Body of pancreas (tissue), 4 donors: ENCODE data around the gene IPO4. TPM values are rescaled to one million over a fixed set of nuclear protein-coding genes. Genes with fewer than 3 reads are reported as not detected.
A peak's percentile ranks its signal among the peaks of the same experiment; 100 is the strongest.

Source experiments
- ATAC-seq: fragments of 150-250 bp; one replicate; pipeline ENCODE4 v1.9.1; 2016
- DNase-seq, 4 donors: peaks; one replicate each; pipeline ENCODE4 v3.0.0-alpha.2; 2019
- H3K27ac ChIP-seq, 4 donors: fragments of 200-600 bp; sonication (generic); 1 replicate in 3 of 4; 2 replicates in 1 of 4; pipeline versions ENCODE4 v1.5.1 to v1.6.1; 2016 to 2019; ENCODE audit warnings: mild to moderate bottlenecking in 1 of 4, mixed read lengths in 1 of 4, moderate library complexity in 1 of 4
- H3K27me3 ChIP-seq, 2 donors: fragments of 200-600 bp; sonication (generic); one replicate each; pipeline ENCODE4 v1.6.0; 2016; ENCODE audit warnings: mild to moderate bottlenecking in 1 of 2
- H3K36me3 ChIP-seq, 2 donors: fragments of 200-600 bp; sonication (generic); replicated peaks in 1 of 2; 2 replicates each; pipeline ENCODE4 v1.5.1; 2016; ENCODE audit warnings: low read depth in 2 of 2; ENCODE audit not compliant: insufficient read depth in 1 of 2
- H3K4me1 ChIP-seq: fragments of 200-600 bp; sonication (generic); one replicate; pipeline ENCODE4 v1.6.0; 2016
- H3K4me3 ChIP-seq, 2 donors: fragments of 200-600 bp; sonication (generic); 1 replicate in 1 of 2; 2 replicates in 1 of 2; pipeline ENCODE4 v1.5.1; 2016 to 2019
- H3K9me3 ChIP-seq, 3 donors: fragments of 200-600 bp; sonication (generic); 1 replicate in 2 of 3; 2 replicates in 1 of 3; pipeline ENCODE4 v1.5.1; 2016
- POLR2A ChIP-seq, 3 donors: fragments of 450-650 bp; IDR thresholded peaks; one replicate each; pipeline ENCODE4 v1.6.1; 2016; ENCODE audit warnings: antibody characterized with exemption in 3 of 3, mild to moderate bottlenecking in 2 of 3
- WGBS, 2 donors: methylation state at CpG; one replicate each; pipeline ENCODE4 v1.1.5; 2017; 5-methylcytosine and 5-hydroxymethylcytosine counted together
- intact Hi-C: fragments of 100-400 bp; cut with DNase I; formaldehyde crosslinking; loops from one replicate; pipeline ENCODE4 v1.15.1; 2023
- total RNA-seq, 2 donors: library from RNA; depleted of rRNA; stranded (reverse); fragments of >200 nt; gene quantifications; one replicate each; pipeline ENCODE4 v1.1.0, GENCODE V29; 2016
- TF ChIP-seq, protein P1 (sequence below), 7 experiments: fragments of 450-650 bp in 4 of 7; fragments of 200-600 bp in 3 of 7; sonication (generic) in 3 of 7; IDR thresholded peaks; one replicate each; pipeline ENCODE4 v1.5.1; 2016 to 2019; ENCODE audit warnings: antibody characterized with exemption in 7 of 7

The IPO4 gene
- total RNA-seq, 2 donors from 2014 or later = 30.4 to 73.5 TPM

DNA sequence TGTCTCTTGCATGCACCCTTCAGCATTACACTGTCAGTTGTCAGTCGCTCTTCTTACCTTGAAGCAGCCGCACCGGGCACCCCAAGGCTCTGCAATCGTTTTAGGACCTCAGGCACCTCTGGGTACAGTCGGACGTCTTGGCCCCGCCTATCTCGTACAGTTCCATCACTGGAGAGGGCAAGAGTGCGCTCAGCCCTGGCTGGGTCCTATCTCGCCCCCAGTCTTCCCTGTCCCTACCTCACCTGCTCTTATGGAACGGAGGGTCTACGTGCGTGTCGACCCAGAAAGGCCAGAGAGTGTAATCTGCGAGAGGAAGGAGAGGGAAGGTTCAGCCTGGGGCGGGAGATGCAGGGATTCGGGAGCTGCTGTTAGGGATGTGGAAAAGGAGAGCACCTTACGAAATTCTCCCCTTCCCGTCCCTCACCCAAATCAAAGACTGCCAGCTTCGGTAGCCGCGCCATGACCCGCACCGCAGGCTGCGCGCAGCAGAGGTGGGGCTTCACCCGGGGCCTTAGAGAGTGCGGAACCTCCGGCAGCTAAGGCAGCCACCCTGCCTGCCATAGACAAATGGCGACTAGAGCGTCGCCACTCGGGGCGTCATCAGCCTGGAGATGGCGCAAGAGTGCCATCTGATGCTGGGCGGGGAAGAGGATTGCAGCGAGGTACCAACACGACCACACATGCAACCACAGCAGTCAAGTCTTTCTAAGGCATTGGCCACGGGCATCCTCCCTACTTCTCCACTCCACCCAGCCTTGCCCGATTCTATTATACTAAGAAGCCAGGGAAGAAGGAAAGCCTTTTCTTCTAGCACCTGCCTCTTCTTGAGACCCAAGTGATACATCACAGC lies 27.1 kb upstream of the IPO4 start, which contains the start of gene MDP1:
MDP1 (minus strand) TSS at position 572 of the 850 bp plus-strand sequence; CDS start at position 461, 111 bp downstream.
- peak within 1 kb of the TSS; percentile 59 to 93 (median 86) for H3K27ac ChIP-seq
- no peaks in the 10 kb centered on the region for H3K9me3 ChIP-seq
- DNase-seq (peak; percentile 85 to 89 (median 86)), ATAC-seq (peak; percentile 83)
- intact Hi-C loops = no loop called here
- 0 to 1% methylated on average over 11 to 40 of the region's 40 CpGs for WGBS, 2 donors
- TF ChIP-seq, protein P1, sequence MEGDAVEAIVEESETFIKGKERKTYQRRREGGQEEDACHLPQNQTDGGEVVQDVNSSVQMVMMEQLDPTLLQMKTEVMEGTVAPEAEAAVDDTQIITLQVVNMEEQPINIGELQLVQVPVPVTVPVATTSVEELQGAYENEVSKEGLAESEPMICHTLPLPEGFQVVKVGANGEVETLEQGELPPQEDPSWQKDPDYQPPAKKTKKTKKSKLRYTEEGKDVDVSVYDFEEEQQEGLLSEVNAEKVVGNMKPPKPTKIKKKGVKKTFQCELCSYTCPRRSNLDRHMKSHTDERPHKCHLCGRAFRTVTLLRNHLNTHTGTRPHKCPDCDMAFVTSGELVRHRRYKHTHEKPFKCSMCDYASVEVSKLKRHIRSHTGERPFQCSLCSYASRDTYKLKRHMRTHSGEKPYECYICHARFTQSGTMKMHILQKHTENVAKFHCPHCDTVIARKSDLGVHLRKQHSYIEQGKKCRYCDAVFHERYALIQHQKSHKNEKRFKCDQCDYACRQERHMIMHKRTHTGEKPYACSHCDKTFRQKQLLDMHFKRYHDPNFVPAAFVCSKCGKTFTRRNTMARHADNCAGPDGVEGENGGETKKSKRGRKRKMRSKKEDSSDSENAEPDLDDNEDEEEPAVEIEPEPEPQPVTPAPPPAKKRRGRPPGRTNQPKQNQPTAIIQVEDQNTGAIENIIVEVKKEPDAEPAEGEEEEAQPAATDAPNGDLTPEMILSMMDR (IDR thresholded peaks at IDR 0.05) = peak in 6 of 7 experiments; percentile 33 to 66 (median 54)
- peak; percentile 74 to 93 (median 92) for TF ChIP-seq POLR2A (IDR thresholded peaks at IDR 0.05)
- H3K36me3 ChIP-seq = peaks cover 0 to 4% of the 10 kb centered on the region in 2 donors
- H3K4me3 ChIP-seq = peak within 1 kb of the TSS; percentile 53 to 54
- H3K4me1 ChIP-seq = peaks cover 30% of the 10 kb centered on the region
- H3K27me3 ChIP-seq = no peaks in the 10 kb centered on the region

DNA sequence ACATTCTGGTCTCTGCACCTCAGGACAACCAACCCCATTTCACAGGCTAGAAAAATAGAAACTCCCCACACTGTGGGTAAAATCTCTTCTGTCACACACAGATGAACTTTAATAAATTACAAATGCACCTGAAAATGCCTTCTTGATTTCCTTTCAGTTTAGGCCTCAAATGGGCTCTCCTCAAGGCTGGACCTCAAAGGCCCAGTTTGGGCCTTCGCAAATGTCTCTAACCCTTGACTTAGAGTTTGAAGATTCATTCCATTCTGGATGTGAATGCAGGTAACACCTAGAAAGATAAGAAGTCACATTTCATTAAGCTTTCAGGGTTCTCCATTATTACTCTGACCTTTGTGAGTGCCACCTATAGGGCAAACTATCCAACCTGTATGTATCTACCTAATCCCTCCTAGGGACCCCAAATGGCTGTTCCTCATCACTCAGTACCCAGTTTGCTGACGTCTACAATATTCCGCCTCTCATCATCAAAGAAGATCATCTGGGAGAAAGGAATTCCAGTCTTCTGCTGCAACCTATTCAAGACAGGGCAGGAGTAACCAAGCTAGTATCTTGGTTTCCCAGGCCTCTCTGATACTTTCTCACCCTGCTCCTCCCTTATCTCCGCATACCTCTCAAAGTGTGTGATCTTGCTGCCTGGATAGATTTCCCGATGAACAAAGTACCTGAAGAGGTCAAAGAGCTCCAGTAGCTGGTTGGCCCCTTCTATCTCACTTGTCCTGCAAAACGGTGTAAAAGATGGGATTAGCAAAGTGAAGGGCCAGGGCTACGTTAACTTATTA lies 25.4 kb upstream of the IPO4 start:
- Histone ChIP-seq H3K27me3 (no peaks in the 10 kb centered on the region), H3K36me3 (peaks cover 0 to 14% of the 10 kb centered on the region in 2 donors), H3K9me3 (no peaks in the 10 kb centered on the region), H3K27ac (peak overlapping the region; percentile 86 to 97 (median 94)), H3K4me1 (peaks cover 30% of the 10 kb centered on the region), H3K4me3 (no peak overlapping the region)
- TF ChIP-seq POLR2A (IDR thresholded peaks at IDR 0.05) = no peak
- TF ChIP-seq, protein P1 (IDR thresholded peaks at IDR 0.05) = no peak
- intact Hi-C loops = no loop called here
- no peak for DNase-seq
- no peak for ATAC-seq
- WGBS, 2 donors = 87 to 90% methylated on average over 7 of the region's 7 CpGs

DNA sequence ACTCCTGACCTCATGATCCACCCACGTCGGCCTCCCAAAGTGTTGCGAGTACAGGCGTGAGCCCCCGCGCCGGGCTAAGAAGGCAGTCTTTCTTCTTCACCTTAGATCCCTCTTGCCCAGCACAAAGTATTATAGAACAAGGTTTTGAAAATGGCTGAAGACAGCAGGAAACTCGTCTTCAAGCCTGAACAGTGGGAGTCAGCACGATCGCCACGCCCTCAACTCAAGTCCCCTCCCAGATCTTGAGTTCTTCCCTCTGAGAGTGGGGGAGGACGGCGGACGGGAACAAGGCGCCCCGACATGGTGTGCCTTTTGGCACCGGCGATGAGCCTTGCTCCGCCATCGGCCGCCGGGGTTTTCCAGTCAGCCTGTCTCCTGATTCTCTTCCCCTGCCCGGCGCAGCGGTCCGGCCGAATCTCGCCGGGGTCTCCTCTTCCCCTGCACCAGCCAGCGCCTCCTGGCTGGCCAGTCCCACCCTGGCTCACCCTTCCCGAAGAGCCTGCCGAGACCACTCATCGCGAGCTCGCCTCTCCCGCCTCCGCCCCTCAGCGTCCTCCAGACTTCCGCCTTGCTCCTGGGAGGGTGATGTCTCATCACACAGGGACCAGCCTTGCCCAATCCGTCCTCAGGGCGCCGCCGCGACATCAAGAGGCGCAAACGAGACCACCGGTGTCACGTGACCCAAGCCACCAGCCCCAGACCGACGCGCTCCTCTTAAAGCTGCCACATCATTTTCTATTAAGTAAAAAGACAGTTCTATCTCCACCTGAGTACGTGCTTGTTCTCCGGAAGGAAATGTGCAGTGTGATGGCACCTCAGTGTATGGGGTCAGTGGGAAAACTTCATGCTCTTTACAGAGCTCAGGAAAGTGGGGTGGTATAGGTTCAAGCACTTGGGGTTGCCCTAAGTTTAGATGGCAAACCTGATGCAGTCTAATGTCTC lies 24.6 kb upstream of the IPO4 start, which contains the start of gene CHMP4A:
CHMP4A (minus strand) TSS at position 565 of the 942 bp plus-strand sequence; CDS start at position 516, 49 bp downstream.
- TF ChIP-seq, protein P1 (IDR thresholded peaks at IDR 0.05) = peak in 3 of 7 experiments; percentile 29 to 31 (median 30)
- peak; percentile 88 to 98 (median 98) for TF ChIP-seq POLR2A (IDR thresholded peaks at IDR 0.05)
- Histone ChIP-seq H3K27me3 (no peaks in the 10 kb centered on the region), H3K27ac (peak within 1 kb of the TSS; percentile 86 to 97 (median 94)), H3K9me3 (no peaks in the 10 kb centered on the region), H3K36me3 (peaks cover 0 to 15% of the 10 kb centered on the region in 2 donors), H3K4me3 (peak within 1 kb of the TSS; percentile 39 to 60), H3K4me1 (peaks cover 30% of the 10 kb centered on the region)
- intact Hi-C loops = no loop called here
- ATAC-seq (peak; percentile 90), DNase-seq (peak; percentile 93 to 98 (median 94))
- 1 to 9% methylated on average over 13 to 53 of the region's 53 CpGs for WGBS, 2 donors

DNA sequence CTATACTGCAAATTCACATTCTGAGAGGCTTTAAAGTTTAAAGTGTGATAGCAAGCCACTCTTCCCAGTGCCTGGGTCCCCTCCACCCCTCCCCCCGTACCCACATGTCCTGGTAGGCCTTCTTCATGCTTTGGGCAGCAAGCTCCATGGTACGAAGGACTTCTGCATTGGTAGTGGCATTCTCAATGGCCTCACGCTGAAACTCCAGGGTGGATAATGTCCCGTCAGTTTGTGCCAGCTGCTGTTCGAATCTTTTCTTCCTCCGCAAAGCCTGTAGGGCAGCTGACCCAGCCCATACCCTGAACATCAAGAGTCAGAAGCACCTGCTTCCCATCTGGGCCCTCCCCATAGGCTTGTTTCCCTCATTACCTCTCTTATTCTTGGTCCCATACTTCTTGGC lies 22.7 kb upstream of the IPO4 start:
- peaks cover 30% of the 10 kb centered on the region for H3K4me1 ChIP-seq
- no peak overlapping the region for H3K27ac ChIP-seq
- no peaks in the 10 kb centered on the region for H3K9me3 ChIP-seq
- no peak for ATAC-seq
- H3K36me3 ChIP-seq = peaks cover 6 to 18% of the 10 kb centered on the region in 2 donors
- no peak for DNase-seq
- TF ChIP-seq, protein P1 (IDR thresholded peaks at IDR 0.05) = no peak
- no peak for TF ChIP-seq POLR2A (IDR thresholded peaks at IDR 0.05)
- H3K4me3 ChIP-seq = no peak overlapping the region
- 87 to 90% methylated on average over 6 of the region's 6 CpGs for WGBS, 2 donors
- H3K27me3 ChIP-seq = no peaks in the 10 kb centered on the region
- intact Hi-C loops = no loop called here
